H1 (cell line): ENCODE measurements around the gene EFEMP2. TPM values are rescaled to one million over a fixed set of nuclear protein-coding genes. Genes with fewer than 3 reads are reported as not detected.

Source experiments
- EZH2 ChIP-seq: fragments of 200-600 bp; sonication (generic); IDR thresholded peaks from 2 replicates; pipeline ENCODE4 v1.7.1; 2012; ENCODE audit warnings: low read depth, mild to moderate bottlenecking, moderate library complexity, low read length, inconsistent platforms; ENCODE audit not compliant: severe bottlenecking
- HDAC6 ChIP-seq: IDR thresholded peaks from one replicate; pipeline ENCODE4 v1.7.1; 2012; ENCODE audit warnings: low read depth, mild to moderate bottlenecking, inconsistent platforms, low read length, moderate library complexity
- JUND ChIP-seq: IDR thresholded peaks from 2 replicates; pipeline ENCODE4 v1.6.1; 2011; ENCODE audit warnings: mild to moderate bottlenecking, improper control_type of control experiment, low read length
- PHF8 ChIP-seq: fragments of 200-600 bp; sonication (generic); conservative IDR thresholded peaks from 2 replicates; pipeline ENCODE4 v1.7.1; 2012; ENCODE audit warnings: low read depth, mild to moderate bottlenecking, inconsistent platforms, low read length, moderate library complexity
- SP1 ChIP-seq: IDR thresholded peaks from 2 replicates; pipeline ENCODE4 v1.6.1; 2011; ENCODE audit warnings: low read depth, low read length
- SP2 ChIP-seq: IDR thresholded peaks from 2 replicates; pipeline ENCODE4 v1.6.1; 2012; ENCODE audit warnings: mild to moderate bottlenecking, low read length, inconsistent platforms
- SRF ChIP-seq: IDR thresholded peaks from 2 replicates; pipeline ENCODE4 v1.6.1; 2011; ENCODE audit warnings: mild to moderate bottlenecking, low read depth, low read length, moderate library complexity
- TEAD4 ChIP-seq: IDR thresholded peaks from 2 replicates; pipeline ENCODE4 v1.6.1; 2012; ENCODE audit warnings: low read depth, low read length, inconsistent platforms, mixed read lengths
- ZNF274 ChIP-seq: IDR thresholded peaks from 2 replicates; pipeline ENCODE4 v1.7.0; 2012; ENCODE audit warnings: low read length, borderline replicate concordance; ENCODE audit errors: extremely low read depth
- polyA plus RNA-seq, 7 experiments: library from polyadenylated mRNA; depleted of rRNA in 3 of 7; stranded (reverse) in 5 of 7; unstranded in 2 of 7; fragments of >200 nt in 5 of 7; fragments of 200-250 nt in 2 of 7; gene quantifications; 1 replicate in 5 of 7; 2 replicates in 1 of 7; 4 replicates in 1 of 7; pipeline versions ENCODE4 v1.2.1 to v1.2.3, GENCODE V29; 2011 to 2013; ENCODE audit warnings: missing spikeins in 2 of 7, mixed read lengths in 2 of 7
- total RNA-seq: library from RNA; stranded (reverse); fragmentation: NEBNext Ultra II Directional; extraction: Animal tissue kit (Norgen Biotek cat#: 25700); gene quantifications from 2 replicates; pipeline ENCODE4 v1.2.1, GENCODE V29; 2021
- TF ChIP-seq, protein P1 (sequence below): fragments of 300-600 bp; sonication (generic); IDR thresholded peaks from 2 replicates; pipeline ENCODE4 v1.7.1; 2012; ENCODE audit warnings: low read length, moderate library complexity, mild to moderate bottlenecking, inconsistent platforms; ENCODE audit not compliant: insufficient replicate concordance

Gene EFEMP2
- total and polyA plus RNA-seq, 2 of the 8 experiments (the other 6 are each of a cell fraction or from before 2014, with no cell fraction given): 8.8 to 17.2 TPM

DNA sequence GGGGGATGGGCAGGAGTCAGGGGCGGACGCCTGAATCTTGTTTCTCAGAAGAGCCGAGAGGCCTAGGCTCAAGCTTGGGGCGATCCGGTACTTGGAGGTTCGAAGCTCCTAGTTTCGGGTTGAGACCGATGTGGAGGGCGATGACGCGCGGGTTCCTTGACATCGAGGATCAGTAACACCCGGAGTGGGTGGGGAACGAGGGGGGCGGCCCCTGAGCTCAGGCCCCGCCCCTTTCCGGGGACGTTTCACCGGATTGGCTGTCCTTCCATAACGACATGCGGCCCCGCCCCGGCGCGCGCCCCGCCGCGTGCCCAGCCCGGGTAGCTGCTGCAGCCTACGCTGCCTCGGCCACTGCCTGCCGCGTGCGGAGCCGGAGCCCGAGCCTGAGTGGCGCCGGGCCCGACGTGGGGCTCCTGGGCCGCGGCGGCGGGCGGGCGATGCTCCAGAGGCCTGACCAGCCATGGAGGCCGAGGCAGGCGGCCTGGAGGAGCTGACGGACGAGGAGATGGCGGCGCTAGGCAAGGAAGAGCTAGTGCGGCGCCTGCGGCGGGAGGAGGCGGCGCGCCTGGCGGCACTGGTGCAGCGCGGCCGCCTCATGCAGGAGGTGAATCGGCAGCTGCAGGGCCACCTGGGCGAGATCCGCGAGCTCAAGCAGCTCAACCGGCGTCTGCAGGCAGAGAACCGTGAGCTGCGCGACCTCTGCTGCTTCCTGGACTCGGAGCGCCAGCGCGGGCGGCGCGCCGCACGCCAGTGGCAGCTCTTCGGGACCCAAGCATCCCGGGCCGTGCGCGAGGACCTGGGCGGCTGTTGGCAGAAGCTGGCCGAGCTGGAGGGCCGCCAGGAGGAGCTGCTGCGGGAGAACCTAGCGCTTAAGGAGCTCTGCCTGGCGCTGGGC is 18.0 kb upstream of the EFEMP2 start, which contains the start of gene CCDC85B (continued):
- TF ChIP-seq, protein P1, sequence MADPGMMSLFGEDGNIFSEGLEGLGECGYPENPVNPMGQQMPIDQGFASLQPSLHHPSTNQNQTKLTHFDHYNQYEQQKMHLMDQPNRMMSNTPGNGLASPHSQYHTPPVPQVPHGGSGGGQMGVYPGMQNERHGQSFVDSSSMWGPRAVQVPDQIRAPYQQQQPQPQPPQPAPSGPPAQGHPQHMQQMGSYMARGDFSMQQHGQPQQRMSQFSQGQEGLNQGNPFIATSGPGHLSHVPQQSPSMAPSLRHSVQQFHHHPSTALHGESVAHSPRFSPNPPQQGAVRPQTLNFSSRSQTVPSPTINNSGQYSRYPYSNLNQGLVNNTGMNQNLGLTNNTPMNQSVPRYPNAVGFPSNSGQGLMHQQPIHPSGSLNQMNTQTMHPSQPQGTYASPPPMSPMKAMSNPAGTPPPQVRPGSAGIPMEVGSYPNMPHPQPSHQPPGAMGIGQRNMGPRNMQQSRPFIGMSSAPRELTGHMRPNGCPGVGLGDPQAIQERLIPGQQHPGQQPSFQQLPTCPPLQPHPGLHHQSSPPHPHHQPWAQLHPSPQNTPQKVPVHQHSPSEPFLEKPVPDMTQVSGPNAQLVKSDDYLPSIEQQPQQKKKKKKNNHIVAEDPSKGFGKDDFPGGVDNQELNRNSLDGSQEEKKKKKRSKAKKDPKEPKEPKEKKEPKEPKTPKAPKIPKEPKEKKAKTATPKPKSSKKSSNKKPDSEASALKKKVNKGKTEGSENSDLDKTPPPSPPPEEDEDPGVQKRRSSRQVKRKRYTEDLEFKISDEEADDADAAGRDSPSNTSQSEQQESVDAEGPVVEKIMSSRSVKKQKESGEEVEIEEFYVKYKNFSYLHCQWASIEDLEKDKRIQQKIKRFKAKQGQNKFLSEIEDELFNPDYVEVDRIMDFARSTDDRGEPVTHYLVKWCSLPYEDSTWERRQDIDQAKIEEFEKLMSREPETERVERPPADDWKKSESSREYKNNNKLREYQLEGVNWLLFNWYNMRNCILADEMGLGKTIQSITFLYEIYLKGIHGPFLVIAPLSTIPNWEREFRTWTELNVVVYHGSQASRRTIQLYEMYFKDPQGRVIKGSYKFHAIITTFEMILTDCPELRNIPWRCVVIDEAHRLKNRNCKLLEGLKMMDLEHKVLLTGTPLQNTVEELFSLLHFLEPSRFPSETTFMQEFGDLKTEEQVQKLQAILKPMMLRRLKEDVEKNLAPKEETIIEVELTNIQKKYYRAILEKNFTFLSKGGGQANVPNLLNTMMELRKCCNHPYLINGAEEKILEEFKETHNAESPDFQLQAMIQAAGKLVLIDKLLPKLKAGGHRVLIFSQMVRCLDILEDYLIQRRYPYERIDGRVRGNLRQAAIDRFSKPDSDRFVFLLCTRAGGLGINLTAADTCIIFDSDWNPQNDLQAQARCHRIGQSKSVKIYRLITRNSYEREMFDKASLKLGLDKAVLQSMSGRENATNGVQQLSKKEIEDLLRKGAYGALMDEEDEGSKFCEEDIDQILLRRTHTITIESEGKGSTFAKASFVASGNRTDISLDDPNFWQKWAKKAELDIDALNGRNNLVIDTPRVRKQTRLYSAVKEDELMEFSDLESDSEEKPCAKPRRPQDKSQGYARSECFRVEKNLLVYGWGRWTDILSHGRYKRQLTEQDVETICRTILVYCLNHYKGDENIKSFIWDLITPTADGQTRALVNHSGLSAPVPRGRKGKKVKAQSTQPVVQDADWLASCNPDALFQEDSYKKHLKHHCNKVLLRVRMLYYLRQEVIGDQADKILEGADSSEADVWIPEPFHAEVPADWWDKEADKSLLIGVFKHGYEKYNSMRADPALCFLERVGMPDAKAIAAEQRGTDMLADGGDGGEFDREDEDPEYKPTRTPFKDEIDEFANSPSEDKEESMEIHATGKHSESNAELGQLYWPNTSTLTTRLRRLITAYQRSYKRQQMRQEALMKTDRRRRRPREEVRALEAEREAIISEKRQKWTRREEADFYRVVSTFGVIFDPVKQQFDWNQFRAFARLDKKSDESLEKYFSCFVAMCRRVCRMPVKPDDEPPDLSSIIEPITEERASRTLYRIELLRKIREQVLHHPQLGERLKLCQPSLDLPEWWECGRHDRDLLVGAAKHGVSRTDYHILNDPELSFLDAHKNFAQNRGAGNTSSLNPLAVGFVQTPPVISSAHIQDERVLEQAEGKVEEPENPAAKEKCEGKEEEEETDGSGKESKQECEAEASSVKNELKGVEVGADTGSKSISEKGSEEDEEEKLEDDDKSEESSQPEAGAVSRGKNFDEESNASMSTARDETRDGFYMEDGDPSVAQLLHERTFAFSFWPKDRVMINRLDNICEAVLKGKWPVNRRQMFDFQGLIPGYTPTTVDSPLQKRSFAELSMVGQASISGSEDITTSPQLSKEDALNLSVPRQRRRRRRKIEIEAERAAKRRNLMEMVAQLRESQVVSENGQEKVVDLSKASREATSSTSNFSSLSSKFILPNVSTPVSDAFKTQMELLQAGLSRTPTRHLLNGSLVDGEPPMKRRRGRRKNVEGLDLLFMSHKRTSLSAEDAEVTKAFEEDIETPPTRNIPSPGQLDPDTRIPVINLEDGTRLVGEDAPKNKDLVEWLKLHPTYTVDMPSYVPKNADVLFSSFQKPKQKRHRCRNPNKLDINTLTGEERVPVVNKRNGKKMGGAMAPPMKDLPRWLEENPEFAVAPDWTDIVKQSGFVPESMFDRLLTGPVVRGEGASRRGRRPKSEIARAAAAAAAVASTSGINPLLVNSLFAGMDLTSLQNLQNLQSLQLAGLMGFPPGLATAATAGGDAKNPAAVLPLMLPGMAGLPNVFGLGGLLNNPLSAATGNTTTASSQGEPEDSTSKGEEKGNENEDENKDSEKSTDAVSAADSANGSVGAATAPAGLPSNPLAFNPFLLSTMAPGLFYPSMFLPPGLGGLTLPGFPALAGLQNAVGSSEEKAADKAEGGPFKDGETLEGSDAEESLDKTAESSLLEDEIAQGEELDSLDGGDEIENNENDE: no peak
- TF ChIP-seq SRF (no peak), PHF8 (peak; percentile 81), HDAC6 (no peak), SP2 (no peak), JUND (no peak), EZH2 (peak; percentile 1), TEAD4 (no peak), ZNF274 (no peak), SP1 (0 out of 2 replicates have a peak, but pooled peaks have one; percentile 29)
